Endodermal cell (in vitro differentiated cells): Measurements from ENCODE around the gene NNAT. TPM values are rescaled to one million over a fixed set of nuclear protein-coding genes. Genes with fewer than 3 reads are reported as not detected.
"Not testable (repeated sequence)": the region's sequence is repeated elsewhere in the genome, so short reads cannot be mapped to it uniquely, and the experiment has no call there.

Experiments
- DNase-seq: peaks from one replicate; pipeline ENCODE4 v3.0.0-alpha.2; 2017
- H3K27ac ChIP-seq: 2 replicates; pipeline ENCODE4 v1.5.1; 2013; ENCODE audit warnings: mild to moderate bottlenecking, low read depth, low read length, moderate library complexity
- H3K27me3 ChIP-seq: 2 replicates; pipeline ENCODE4 v1.6.1; 2013; ENCODE audit warnings: mild to moderate bottlenecking, low read length, moderate library complexity; ENCODE audit not compliant: insufficient read depth, control insufficient read depth, poor library complexity, severe bottlenecking
- H3K36me3 ChIP-seq: 2 replicates; pipeline ENCODE4 v1.7.0; 2013; ENCODE audit warnings: mild to moderate bottlenecking, low read length, moderate library complexity; ENCODE audit not compliant: control insufficient read depth, insufficient read depth
- H3K4me1 ChIP-seq: one replicate; pipeline ENCODE4 v1.7.0; 2013; ENCODE audit warnings: low read length; ENCODE audit not compliant: control insufficient read depth, insufficient read depth
- H3K4me3 ChIP-seq: 2 replicates; pipeline ENCODE4 v1.5.1; 2013; ENCODE audit warnings: mild to moderate bottlenecking, low read length, moderate library complexity
- H3K9ac ChIP-seq: 2 replicates; pipeline ENCODE4 v1.6.1; 2013; ENCODE audit warnings: mild to moderate bottlenecking, low read length, moderate library complexity; ENCODE audit not compliant: poor library complexity, severe bottlenecking; ENCODE audit errors: extremely low read depth
- H3K9me3 ChIP-seq: 2 replicates; pipeline ENCODE4 v1.6.1; 2013; ENCODE audit warnings: mild to moderate bottlenecking, low read length, moderate library complexity; ENCODE audit not compliant: control insufficient read depth
- H3K27ac Mint-ChIP-seq: 2 replicates; pipeline ENCODE4 v1.8.0; 2020; ENCODE audit warnings: mixed read lengths
- H3K27me3 Mint-ChIP-seq: 2 replicates; pipeline ENCODE4 v1.8.0; 2021; ENCODE audit warnings: mild to moderate bottlenecking, mixed read lengths; ENCODE audit not compliant: insufficient read depth
- H3K36me3 Mint-ChIP-seq: 2 replicates; pipeline ENCODE4 v1.8.0; 2020; ENCODE audit warnings: low read depth, mixed read lengths
- H3K4me1 Mint-ChIP-seq: 2 replicates; pipeline ENCODE4 v1.8.0; 2020; ENCODE audit warnings: mixed read lengths
- H3K4me3 Mint-ChIP-seq: 2 replicates; pipeline ENCODE4 v1.8.0; 2020; ENCODE audit warnings: mild to moderate bottlenecking, moderate library complexity, mixed read lengths
- H3K9me3 Mint-ChIP-seq: 2 replicates; pipeline ENCODE4 v1.8.0; 2020; ENCODE audit warnings: mild to moderate bottlenecking, mixed read lengths
- CTCF ChIP-seq: fragments of 200-600 bp; sonication (generic); conservative IDR thresholded peaks from 2 replicates; pipeline ENCODE4 v1.5.0; 2021; ENCODE audit warnings: antibody characterized with exemption, mild to moderate bottlenecking
- WGBS, 2 experiments: methylation state at CpG; one replicate each; pipeline versions ENCODE4 v1.1.5 to v1.1.7; 2013; ENCODE audit warnings: missing lambda C conversion rate in 2 of 2, mixed read lengths in 1 of 2; ENCODE audit not compliant: insufficient coverage in 1 of 2, insufficient read length in 1 of 2; 5-methylcytosine and 5-hydroxymethylcytosine counted together
- total RNA-seq, 2 donors: library from RNA; stranded (reverse); fragmentation: NEBNext Ultra II Directional in 1 of 2; extraction: Animal tissue kit (Norgen Biotek cat#: 25700) in 1 of 2; gene quantifications; 2 replicates in 1 of 2; 3 replicates in 1 of 2; pipeline ENCODE4 v1.2.1, GENCODE V29; 2021

The NNAT gene
- total RNA-seq, 2 donors from 2014 or later, result 16.8 to 27.3 TPM

- Mint-ChIP-seq H3K36me3 (no peaks in the 10 kb centered on the region), H3K4me1 (peaks cover 3% of the 10 kb centered on the region), H3K27ac (no peak overlapping the region), H3K27me3 (no peaks in the 10 kb centered on the region), H3K4me3 (no peak overlapping the region), H3K9me3 (peaks cover 8% of the 10 kb centered on the region)
- Histone ChIP-seq H3K9me3 (peaks cover 16% of the 10 kb centered on the region), H3K4me3 (no peak overlapping the region), H3K9ac (no peak overlapping the region), H3K27ac (no peak overlapping the region), H3K27me3 (no peaks in the 10 kb centered on the region), H3K4me1 (no peaks in the 10 kb centered on the region), H3K36me3 (no peaks in the 10 kb centered on the region)
- WGBS, 2 experiments, result 88 to 89% methylated on average over 1 of the region's 1 CpG
- TF ChIP-seq CTCF, result no peak
- no peak for DNase-seq
Observed at GRCh38 chr20:37480919-37481318, 40.1 kb upstream of the NNAT start.

- H3K27me3 Mint-ChIP-seq, result no peaks in the 10 kb centered on the region
- WGBS, 2 experiments, result 88 to 91% methylated on average over 4 to 5 of the region's 5 CpGs
- peaks cover 10% of the 10 kb centered on the region for H3K4me1 Mint-ChIP-seq
- peaks cover 8% of the 10 kb centered on the region for H3K9me3 Mint-ChIP-seq
- no peak overlapping the region for H3K9ac ChIP-seq
- no peaks in the 10 kb centered on the region for H3K4me1 ChIP-seq
- no peak overlapping the region for H3K27ac Mint-ChIP-seq
- no peak for TF ChIP-seq CTCF
- no peak overlapping the region for H3K4me3 ChIP-seq
- H3K36me3 ChIP-seq, result no peaks in the 10 kb centered on the region
- no peak overlapping the region for H3K27ac ChIP-seq
- H3K27me3 ChIP-seq, result no peaks in the 10 kb centered on the region
- no peak overlapping the region for H3K4me3 Mint-ChIP-seq
- H3K9me3 ChIP-seq, result peaks cover 16% of the 10 kb centered on the region
- DNase-seq, result no peak
- no peaks in the 10 kb centered on the region for H3K36me3 Mint-ChIP-seq
Observed at GRCh38 chr20:37481610-37482009, 39.4 kb upstream of the NNAT start.

- H3K36me3 ChIP-seq, result no peaks in the 10 kb centered on the region
- no peak overlapping the region for H3K27ac ChIP-seq
- H3K9me3 Mint-ChIP-seq, result peaks cover 10% of the 10 kb centered on the region
- no peaks in the 10 kb centered on the region for H3K27me3 Mint-ChIP-seq
- H3K9me3 ChIP-seq, result peaks cover 24% of the 10 kb centered on the region
- H3K36me3 Mint-ChIP-seq, result no peaks in the 10 kb centered on the region
- no peak overlapping the region for H3K27ac Mint-ChIP-seq
- no peak overlapping the region for H3K4me3 Mint-ChIP-seq
- H3K4me1 Mint-ChIP-seq, result peaks cover 18% of the 10 kb centered on the region
- no peaks in the 10 kb centered on the region for H3K4me1 ChIP-seq
- TF ChIP-seq CTCF, result no peak
- no peaks in the 10 kb centered on the region for H3K27me3 ChIP-seq
- no peak overlapping the region for H3K9ac ChIP-seq
- WGBS, 2 experiments, result 90 to 95% methylated on average over 2 of the region's 3 CpGs
- H3K4me3 ChIP-seq, result no peak overlapping the region
- no peak for DNase-seq
Observed at GRCh38 chr20:37484331-37484730, 36.7 kb upstream of the NNAT start.

- not testable (repeated sequence) for H3K27ac ChIP-seq, H3K27me3 Mint-ChIP-seq, H3K27ac Mint-ChIP-seq, H3K4me1 ChIP-seq, H3K4me3 Mint-ChIP-seq, H3K27me3 ChIP-seq, H3K4me3 ChIP-seq, H3K9me3 Mint-ChIP-seq, H3K9ac ChIP-seq, H3K36me3 ChIP-seq, DNase-seq, H3K36me3 Mint-ChIP-seq
- H3K4me1 Mint-ChIP-seq, result peaks cover 30% of the 10 kb centered on the region
- WGBS, 2 experiments, result 83 to 93% methylated on average over 1 of the region's 1 CpG
- H3K9me3 ChIP-seq, result peaks cover 24% of the 10 kb centered on the region
Observed at GRCh38 chr20:37486209-37486608, 34.8 kb upstream of the NNAT start.
